ENCODE data around the gene SAP30BP. TPM values are rescaled to one million over a fixed set of nuclear protein-coding genes. Genes with fewer than 3 reads are reported as not detected.

The SAP30BP gene
- total RNA-seq, 5 donors from 2014 or later (not counting 1 experiment from before 2014, with no cell fraction given), result 124 to 191 (median 128) TPM

DNA sequence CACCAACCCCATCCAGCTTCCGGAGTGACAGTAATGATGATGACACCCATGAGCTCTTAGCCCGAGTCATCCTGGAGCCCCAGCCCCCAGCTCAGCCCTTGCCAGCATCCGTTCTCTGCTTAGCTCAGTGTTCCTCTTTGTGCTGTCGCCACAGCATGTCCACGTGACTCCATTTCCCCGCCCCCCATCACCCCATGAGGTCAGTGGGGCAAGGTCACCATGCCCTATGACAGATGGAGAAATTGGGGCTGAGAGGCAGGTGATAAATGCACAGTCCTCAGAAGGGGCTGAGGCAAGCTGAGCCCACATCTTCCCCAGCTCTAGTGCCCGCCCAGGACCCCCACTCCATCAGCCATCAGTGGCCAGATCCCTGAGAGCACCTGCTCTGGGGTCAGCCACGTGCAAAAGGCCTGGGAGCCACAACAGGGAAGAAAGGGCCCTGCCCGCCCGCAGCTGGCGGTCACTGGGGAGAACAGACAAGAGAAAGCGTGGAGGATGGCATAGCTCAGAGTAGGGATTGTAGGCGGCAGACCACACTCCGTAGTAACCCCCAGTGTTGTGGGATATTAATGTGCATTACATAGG is 71.2 kb downstream of the SAP30BP start:
- H3K4me3 ChIP-seq (ENCODE audit: control insufficient read depth in 1 of 2, extremely low read depth in 1 of 2, low read length in 1 of 2), result no peak overlapping the region
- Mint-ChIP-seq H3K4me1 (peaks cover 0 to 5% (median 3%) of the 10 kb centered on the region in 3 donors), H3K9me3 (no peaks in the 10 kb centered on the region), H3K4me3 (no peak overlapping the region), H3K36me3 (no peaks in the 10 kb centered on the region), H3K27me3 (no peaks in the 10 kb centered on the region), H3K27ac (no peak overlapping the region)
- peaks cover 0 to 7% of the 10 kb centered on the region in 2 experiments for H3K27me3 ChIP-seq (replicated peaks in 1 of 2; ENCODE audit: control insufficient read depth in 2 of 2, extremely low read depth in 1 of 2, insufficient read depth in 2 of 2, low read length in 1 of 2)
- ChIA-PET POLR2A (interaction anchor here in 1 of 2 donors (0.6 kb wide), 2 partner anchors 199 to 272 kb away, joined by 3 to 4 read pairs; no protein-coding TSS in a partner anchor), CTCF (interaction anchor here (0.6 to 0.7 kb wide), 3 partner anchors 49 to 1167 kb away, joined by 4 to 6 read pairs (median 5); no protein-coding TSS in a partner anchor)
- no peak overlapping the region for H3K27ac ChIP-seq (ENCODE audit: low read length)
- WGBS (ENCODE audit: insufficient coverage), result 74% methylated on average over 9 of the region's 14 CpGs
- DNase-seq, result peak in 3 of 35 experiments; percentile 10 to 51 (median 13)
- H3K9me3 ChIP-seq, result no peaks in the 10 kb centered on the region
- H3K4me1 ChIP-seq (ENCODE audit: control insufficient read depth in 1 of 2, extremely low read depth in 1 of 2, insufficient read depth in 2 of 2, low read length in 2 of 2), result no peaks in the 10 kb centered on the region
- ATAC-seq (replicated peaks in 1 of 4), result no peak
- H3K36me3 ChIP-seq (ENCODE audit: control insufficient read depth in 2 of 2, extremely low read depth in 1 of 2, insufficient read depth in 1 of 2, low read length in 1 of 2), result no peaks in the 10 kb centered on the region

DNA sequence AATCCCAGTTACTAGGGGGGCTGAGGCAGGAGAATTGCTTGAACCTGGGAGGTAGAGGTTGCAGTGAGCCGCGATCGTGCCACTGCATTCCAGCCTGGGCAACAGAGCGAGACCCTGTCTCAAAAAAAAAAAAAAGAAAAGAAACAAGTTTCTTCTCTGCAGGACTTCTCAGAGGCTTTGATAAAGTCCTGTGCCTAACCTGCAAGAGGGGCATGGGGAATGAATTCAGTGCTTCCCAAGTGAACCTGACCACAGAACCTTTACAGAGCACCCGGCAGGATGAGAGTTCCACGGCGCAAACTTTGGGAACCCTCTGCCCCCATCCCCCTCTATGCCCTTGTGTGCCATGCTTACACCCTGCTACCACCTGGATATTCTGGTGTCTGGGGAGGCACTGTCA is 72.0 kb downstream of the SAP30BP start:
- H3K36me3 Mint-ChIP-seq, result no peaks in the 10 kb centered on the region
- no peaks in the 10 kb centered on the region for H3K4me1 ChIP-seq (ENCODE audit: control insufficient read depth in 1 of 2, extremely low read depth in 1 of 2, insufficient read depth in 2 of 2, low read length in 2 of 2)
- H3K27me3 ChIP-seq (replicated peaks in 1 of 2; ENCODE audit: control insufficient read depth in 2 of 2, extremely low read depth in 1 of 2, insufficient read depth in 2 of 2, low read length in 1 of 2), result peaks cover 0 to 7% of the 10 kb centered on the region in 2 experiments
- peaks cover 0 to 5% (median 3%) of the 10 kb centered on the region in 3 donors for H3K4me1 Mint-ChIP-seq
- no peak overlapping the region for H3K27ac ChIP-seq (ENCODE audit: low read length)
- WGBS (ENCODE audit: insufficient coverage), result no CpG with 5 or more reads among the region's 7 CpGs
- no peaks in the 10 kb centered on the region for H3K36me3 ChIP-seq (ENCODE audit: control insufficient read depth in 2 of 2, extremely low read depth in 1 of 2, insufficient read depth in 1 of 2, low read length in 1 of 2)
- DNase-seq (no peak), ATAC-seq (replicated peaks in 1 of 4) (no peak)
- no peak overlapping the region for H3K27ac Mint-ChIP-seq
- no peaks in the 10 kb centered on the region for H3K27me3 Mint-ChIP-seq
- no peak overlapping the region for H3K4me3 ChIP-seq (ENCODE audit: control insufficient read depth in 1 of 2, extremely low read depth in 1 of 2, low read length in 1 of 2)
- no peaks in the 10 kb centered on the region for H3K9me3 ChIP-seq
- no peaks in the 10 kb centered on the region for H3K9me3 Mint-ChIP-seq
- CTCF ChIA-PET, result interaction anchor here in 1 of 2 donors (0.6 kb wide), 1 partner anchor 48 kb away, joined by 4 read pairs; no protein-coding TSS in a partner anchor
- no peak overlapping the region for H3K4me3 Mint-ChIP-seq
- POLR2A ChIA-PET, result no interaction called here

DNA sequence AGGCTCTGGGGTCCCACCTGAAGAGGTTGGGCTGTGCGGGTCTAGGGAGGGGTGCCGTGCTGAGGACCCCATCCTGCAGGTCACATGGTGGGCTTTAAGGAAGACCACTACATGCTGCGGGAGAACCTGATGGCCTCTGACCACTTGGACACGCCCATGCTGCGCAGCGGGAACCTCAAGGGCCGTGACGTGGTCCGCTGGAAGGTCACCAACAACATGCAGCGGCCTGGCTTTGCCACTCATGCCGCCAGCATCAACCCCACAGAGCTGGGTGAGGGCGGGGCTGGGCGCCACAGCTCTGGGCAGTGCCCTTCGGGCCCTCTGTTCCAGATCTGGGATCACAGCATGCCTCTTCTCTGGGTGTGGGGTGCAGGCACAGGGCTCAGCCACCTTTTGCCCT is 72.7 kb downstream of the SAP30BP start:
- no peak overlapping the region for H3K4me3 ChIP-seq (ENCODE audit: control insufficient read depth in 1 of 2, extremely low read depth in 1 of 2, low read length in 1 of 2)
- H3K9me3 Mint-ChIP-seq, result no peaks in the 10 kb centered on the region
- H3K4me1 ChIP-seq (ENCODE audit: control insufficient read depth in 1 of 2, extremely low read depth in 1 of 2, insufficient read depth in 2 of 2, low read length in 2 of 2), result no peaks in the 10 kb centered on the region
- H3K4me1 Mint-ChIP-seq, result no peaks in the 10 kb centered on the region
- H3K36me3 Mint-ChIP-seq, result no peaks in the 10 kb centered on the region
- H3K27ac ChIP-seq (ENCODE audit: low read length), result no peak overlapping the region
- peaks cover 0 to 7% of the 10 kb centered on the region in 2 experiments for H3K27me3 ChIP-seq (replicated peaks in 1 of 2; ENCODE audit: control insufficient read depth in 2 of 2, extremely low read depth in 1 of 2, insufficient read depth in 2 of 2, low read length in 1 of 2)
- H3K27me3 Mint-ChIP-seq, result no peaks in the 10 kb centered on the region
- no peak overlapping the region for H3K27ac Mint-ChIP-seq
- ChIA-PET POLR2A (no interaction called here), CTCF (no interaction called here)
- 89% methylated on average over 14 of the region's 14 CpGs for WGBS (ENCODE audit: insufficient coverage)
- no peaks in the 10 kb centered on the region for H3K36me3 ChIP-seq (ENCODE audit: control insufficient read depth in 2 of 2, extremely low read depth in 1 of 2, insufficient read depth in 1 of 2, low read length in 1 of 2)
- ATAC-seq (replicated peaks in 1 of 4) (no peak), DNase-seq (no peak)
- H3K4me3 Mint-ChIP-seq, result no peak overlapping the region
- H3K9me3 ChIP-seq, result no peaks in the 10 kb centered on the region

DNA sequence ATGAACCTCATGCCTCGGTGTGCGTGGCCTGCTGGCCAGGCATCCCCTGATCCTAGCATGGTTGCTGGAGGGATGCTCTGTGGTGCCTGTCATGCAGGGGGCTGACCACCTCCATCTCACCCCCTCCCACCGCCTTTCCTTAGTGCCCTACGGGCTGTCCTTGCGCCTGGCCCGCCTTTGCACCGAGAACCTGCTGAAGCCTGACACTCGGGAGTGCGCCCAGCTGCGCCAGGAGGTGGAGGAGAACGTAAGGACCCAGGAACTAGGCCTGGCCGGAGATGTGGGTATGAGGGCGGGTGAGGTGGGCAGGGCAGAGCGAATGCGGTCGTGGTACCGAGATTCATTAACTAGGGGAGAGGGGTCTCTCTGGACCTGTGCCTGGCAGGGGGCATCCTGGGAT is 73.1 kb downstream of the SAP30BP start:
- Mint-ChIP-seq H3K36me3 (no peaks in the 10 kb centered on the region), H3K27ac (no peak overlapping the region), H3K4me1 (no peaks in the 10 kb centered on the region), H3K9me3 (no peaks in the 10 kb centered on the region), H3K4me3 (no peak overlapping the region), H3K27me3 (no peaks in the 10 kb centered on the region)
- WGBS (ENCODE audit: insufficient coverage), result 94% methylated on average over 9 of the region's 17 CpGs
- DNase-seq, result no peak
- Histone ChIP-seq H3K27ac (ENCODE audit: low read length) (no peak overlapping the region), H3K4me3 (ENCODE audit: control insufficient read depth in 1 of 2, extremely low read depth in 1 of 2, low read length in 1 of 2) (no peak overlapping the region), H3K36me3 (ENCODE audit: control insufficient read depth in 2 of 2, extremely low read depth in 1 of 2, insufficient read depth in 1 of 2, low read length in 1 of 2) (no peaks in the 10 kb centered on the region), H3K4me1 (ENCODE audit: control insufficient read depth in 1 of 2, extremely low read depth in 1 of 2, insufficient read depth in 2 of 2, low read length in 2 of 2) (no peaks in the 10 kb centered on the region), H3K27me3 (replicated peaks in 1 of 2; ENCODE audit: control insufficient read depth in 2 of 2, extremely low read depth in 1 of 2, insufficient read depth in 2 of 2, low read length in 1 of 2) (peaks cover 0 to 7% of the 10 kb centered on the region in 2 experiments), H3K9me3 (no peaks in the 10 kb centered on the region)
- POLR2A ChIA-PET, result no interaction called here
- ATAC-seq (replicated peaks in 1 of 4), result no peak
- CTCF ChIA-PET, result no interaction called here

DNA sequence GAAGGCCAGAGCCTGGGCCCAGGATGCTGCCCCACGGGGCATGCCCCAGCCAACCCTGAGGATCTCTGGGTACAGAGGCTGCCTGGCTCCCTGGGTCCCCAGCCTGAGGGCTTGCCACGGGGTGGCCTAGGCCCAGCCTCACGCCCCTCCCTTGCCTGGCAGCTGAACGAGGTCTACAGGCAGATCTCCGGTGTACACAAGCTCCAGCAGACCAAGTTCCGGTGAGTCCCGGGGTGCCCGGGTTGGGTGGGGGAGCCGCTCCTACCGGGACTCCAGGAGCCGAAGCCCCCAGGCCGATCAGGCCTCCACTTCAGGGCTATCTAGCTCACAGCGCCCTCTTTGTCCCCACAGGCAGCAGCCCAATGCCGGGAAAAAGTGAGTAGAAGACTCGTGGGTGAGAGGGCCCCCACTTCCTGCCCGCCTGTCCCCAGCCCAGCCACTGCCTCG is 73.5 kb downstream of the SAP30BP start:
- no peaks in the 10 kb centered on the region for H3K4me1 Mint-ChIP-seq
- no peak for DNase-seq
- no peak overlapping the region for H3K27ac Mint-ChIP-seq
- ATAC-seq (replicated peaks in 1 of 4), result no peak
- CTCF ChIA-PET, result no interaction called here
- WGBS (ENCODE audit: insufficient coverage), result 82% methylated on average over 11 of the region's 17 CpGs
- no peak overlapping the region for H3K4me3 ChIP-seq (ENCODE audit: control insufficient read depth in 1 of 2, extremely low read depth in 1 of 2, low read length in 1 of 2)
- no peaks in the 10 kb centered on the region for H3K36me3 Mint-ChIP-seq
- H3K27me3 Mint-ChIP-seq, result no peaks in the 10 kb centered on the region
- no peaks in the 10 kb centered on the region for H3K9me3 ChIP-seq
- POLR2A ChIA-PET, result no interaction called here
- no peaks in the 10 kb centered on the region for H3K9me3 Mint-ChIP-seq
- no peaks in the 10 kb centered on the region for H3K36me3 ChIP-seq (ENCODE audit: control insufficient read depth in 2 of 2, extremely low read depth in 1 of 2, insufficient read depth in 1 of 2, low read length in 1 of 2)
- peaks cover 0 to 7% of the 10 kb centered on the region in 2 experiments for H3K27me3 ChIP-seq (replicated peaks in 1 of 2; ENCODE audit: control insufficient read depth in 2 of 2, extremely low read depth in 1 of 2, insufficient read depth in 2 of 2, low read length in 1 of 2)
- H3K4me3 Mint-ChIP-seq, result no peak overlapping the region
- H3K27ac ChIP-seq (ENCODE audit: low read length), result no peak overlapping the region
- H3K4me1 ChIP-seq (ENCODE audit: control insufficient read depth in 1 of 2, extremely low read depth in 1 of 2, insufficient read depth in 2 of 2, low read length in 2 of 2), result no peaks in the 10 kb centered on the region

DNA sequence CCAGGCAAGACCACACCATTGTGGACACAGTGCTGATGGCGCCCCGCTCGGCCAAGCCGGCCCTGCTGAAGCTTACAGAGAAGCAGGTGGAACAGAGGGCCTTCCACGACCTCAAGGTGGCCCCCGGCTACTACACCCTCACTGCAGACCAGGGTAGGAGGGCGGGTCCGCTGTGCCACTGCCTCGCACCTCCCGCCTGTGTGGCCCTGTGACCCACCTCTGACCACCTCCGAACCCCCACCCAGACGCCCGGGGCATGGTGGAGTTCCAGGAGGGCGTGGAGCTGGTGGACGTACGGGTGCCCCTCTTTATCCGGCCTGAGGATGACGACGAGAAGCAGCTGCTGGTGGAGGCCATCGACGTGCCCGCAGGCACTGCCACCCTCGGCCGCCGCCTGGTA is 75.2 kb downstream of the SAP30BP start:
- no peaks in the 10 kb centered on the region for H3K9me3 ChIP-seq
- POLR2A ChIA-PET, result no interaction called here
- 90% methylated on average over 22 of the region's 25 CpGs for WGBS (ENCODE audit: insufficient coverage)
- CTCF ChIA-PET, result no interaction called here
- Mint-ChIP-seq H3K9me3 (no peaks in the 10 kb centered on the region), H3K27me3 (no peaks in the 10 kb centered on the region), H3K27ac (no peak overlapping the region), H3K4me1 (no peaks in the 10 kb centered on the region), H3K4me3 (no peak overlapping the region), H3K36me3 (no peaks in the 10 kb centered on the region)
- ATAC-seq (replicated peaks in 1 of 4) (no peak), DNase-seq (no peak)
- no peak overlapping the region for H3K4me3 ChIP-seq (ENCODE audit: control insufficient read depth in 1 of 2, extremely low read depth in 1 of 2, low read length in 1 of 2)
- H3K27me3 ChIP-seq (replicated peaks in 1 of 2; ENCODE audit: control insufficient read depth in 2 of 2, extremely low read depth in 1 of 2, insufficient read depth in 2 of 2, low read length in 1 of 2), result peaks cover 0 to 4% of the 10 kb centered on the region in 2 experiments
- H3K4me1 ChIP-seq (ENCODE audit: control insufficient read depth in 1 of 2, extremely low read depth in 1 of 2, insufficient read depth in 2 of 2, low read length in 2 of 2), result no peaks in the 10 kb centered on the region
- H3K27ac ChIP-seq (ENCODE audit: low read length), result no peak overlapping the region
- no peaks in the 10 kb centered on the region for H3K36me3 ChIP-seq (ENCODE audit: control insufficient read depth in 2 of 2, extremely low read depth in 1 of 2, insufficient read depth in 1 of 2, low read length in 1 of 2)

Data from T-cell (primary cell).